AG04449 (cell line): ENCODE results near the gene PRKG1.

Source experiments
- CTCF ChIA-PET: fragments of 350-600 bp; formaldehyde crosslinking; extraction: SDS; loops from one replicate; lab custom pipeline; 2021; ENCODE audit warnings: antibody characterized with exemption; lab: Yijun Ruan, JAX
- POLR2A ChIA-PET: fragments of 400-600, 350-600 bp; formaldehyde crosslinking; extraction: SDS; loops from one replicate; lab custom pipeline; 2020; ENCODE audit warnings: antibody characterized with exemption, inconsistent platforms; lab: Yijun Ruan, JAX
- DNase-seq: peaks from one replicate; pipeline ENCODE4 v3.0.0-alpha.2; 2010; ENCODE audit warnings: low read depth, low spot score
- H3K4me3 ChIP-seq: 2 replicates; pipeline ENCODE4 v1.5.1; 2011; ENCODE audit warnings: low read depth, mild to moderate bottlenecking, control low read depth, low read length
- TF ChIP-seq, protein P1 (sequence below): IDR thresholded peaks from one replicate; pipeline ENCODE4 v1.5.1; 2011; ENCODE audit warnings: mild to moderate bottlenecking, moderate library complexity, low read length, control low read depth, inconsistent platforms; ENCODE audit not compliant: insufficient read depth; ENCODE audit errors: missing control alignments

PRKG1 gene

DNA sequence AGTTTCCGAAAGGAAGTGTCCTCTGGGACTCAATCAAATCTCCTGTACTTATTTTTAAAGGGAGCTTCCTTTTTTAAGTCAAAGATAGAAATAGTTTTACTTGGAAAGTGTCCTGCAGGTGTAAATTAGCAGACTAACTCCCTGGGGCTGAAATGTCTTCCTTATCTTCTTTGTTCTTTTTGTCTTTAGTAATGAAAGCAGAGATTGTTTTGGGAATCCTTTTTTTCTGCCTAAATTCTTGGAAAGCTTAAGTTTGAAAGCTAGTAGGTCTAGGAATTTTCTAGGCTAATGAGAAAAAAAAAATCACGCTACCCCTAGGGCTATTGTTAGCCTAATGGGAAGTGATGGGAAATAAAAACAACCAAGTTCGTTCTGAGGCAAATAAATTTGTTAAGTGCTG, 764.2 kb downstream of the PRKG1 start:
- no peak overlapping the region for H3K4me3 ChIP-seq
- POLR2A ChIA-PET = no interaction called here
- DNase-seq = no peak
- TF ChIP-seq, protein P1, sequence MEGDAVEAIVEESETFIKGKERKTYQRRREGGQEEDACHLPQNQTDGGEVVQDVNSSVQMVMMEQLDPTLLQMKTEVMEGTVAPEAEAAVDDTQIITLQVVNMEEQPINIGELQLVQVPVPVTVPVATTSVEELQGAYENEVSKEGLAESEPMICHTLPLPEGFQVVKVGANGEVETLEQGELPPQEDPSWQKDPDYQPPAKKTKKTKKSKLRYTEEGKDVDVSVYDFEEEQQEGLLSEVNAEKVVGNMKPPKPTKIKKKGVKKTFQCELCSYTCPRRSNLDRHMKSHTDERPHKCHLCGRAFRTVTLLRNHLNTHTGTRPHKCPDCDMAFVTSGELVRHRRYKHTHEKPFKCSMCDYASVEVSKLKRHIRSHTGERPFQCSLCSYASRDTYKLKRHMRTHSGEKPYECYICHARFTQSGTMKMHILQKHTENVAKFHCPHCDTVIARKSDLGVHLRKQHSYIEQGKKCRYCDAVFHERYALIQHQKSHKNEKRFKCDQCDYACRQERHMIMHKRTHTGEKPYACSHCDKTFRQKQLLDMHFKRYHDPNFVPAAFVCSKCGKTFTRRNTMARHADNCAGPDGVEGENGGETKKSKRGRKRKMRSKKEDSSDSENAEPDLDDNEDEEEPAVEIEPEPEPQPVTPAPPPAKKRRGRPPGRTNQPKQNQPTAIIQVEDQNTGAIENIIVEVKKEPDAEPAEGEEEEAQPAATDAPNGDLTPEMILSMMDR = no peak
- CTCF ChIA-PET = no interaction called here

DNA sequence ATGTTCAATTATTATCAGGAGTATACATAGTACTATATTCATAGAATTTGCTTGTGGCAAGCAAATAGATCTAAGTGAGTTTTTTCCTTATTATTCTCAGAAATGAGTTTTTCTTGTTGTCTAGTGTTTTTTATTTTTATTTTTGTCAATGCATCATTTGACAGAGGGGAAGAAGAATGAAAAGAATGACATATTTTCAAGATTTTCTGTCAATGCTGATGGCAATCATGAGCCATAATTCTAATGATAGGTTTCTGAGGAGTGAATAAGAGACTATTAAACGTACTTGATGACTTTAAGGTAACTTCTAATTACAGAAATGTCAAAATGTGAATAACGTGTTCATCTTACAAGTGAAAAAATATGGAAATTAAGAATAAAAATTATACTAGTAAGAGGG, 769.7 kb downstream of the PRKG1 start:
- no peak for DNase-seq
- TF ChIP-seq, protein P1 = no peak
- CTCF ChIA-PET = interaction anchor here (0.6 kb wide), 1 partner anchor 116 kb away, joined by 3 read pairs; no protein-coding TSS in a partner anchor
- POLR2A ChIA-PET = no interaction called here
- H3K4me3 ChIP-seq = no peak overlapping the region

DNA sequence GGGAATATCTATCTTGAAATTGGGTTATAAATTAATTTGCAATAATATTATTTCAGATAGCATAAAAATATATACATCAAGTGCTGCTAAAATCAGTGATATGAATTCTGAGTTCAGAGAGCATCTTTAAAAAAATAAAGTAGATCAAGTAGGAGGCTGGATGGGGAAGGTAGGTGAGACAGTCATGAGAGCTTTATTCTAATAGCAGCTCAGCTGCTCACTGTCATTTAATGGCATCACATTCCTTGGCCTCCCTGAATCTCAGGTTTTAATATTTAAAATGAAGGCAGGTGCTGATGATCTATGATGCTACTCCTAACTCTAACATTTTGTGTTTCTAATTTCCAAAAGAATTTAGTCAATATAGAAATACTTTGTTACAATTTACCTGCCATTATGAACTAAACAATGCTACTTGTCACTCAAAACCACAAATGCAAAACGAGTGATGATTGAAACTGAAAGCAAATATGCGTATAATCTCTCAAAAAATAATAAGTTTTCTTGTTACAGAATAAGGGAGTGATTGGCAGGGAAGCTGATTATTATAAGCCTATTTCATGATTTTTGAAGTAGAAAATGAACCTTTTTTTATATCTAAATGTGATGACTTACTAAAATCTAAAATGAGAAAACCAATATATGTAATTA, 772.7 kb downstream of the PRKG1 start:
- TF ChIP-seq, protein P1 = no peak
- POLR2A ChIA-PET = no interaction called here
- CTCF ChIA-PET = no interaction called here

DNA sequence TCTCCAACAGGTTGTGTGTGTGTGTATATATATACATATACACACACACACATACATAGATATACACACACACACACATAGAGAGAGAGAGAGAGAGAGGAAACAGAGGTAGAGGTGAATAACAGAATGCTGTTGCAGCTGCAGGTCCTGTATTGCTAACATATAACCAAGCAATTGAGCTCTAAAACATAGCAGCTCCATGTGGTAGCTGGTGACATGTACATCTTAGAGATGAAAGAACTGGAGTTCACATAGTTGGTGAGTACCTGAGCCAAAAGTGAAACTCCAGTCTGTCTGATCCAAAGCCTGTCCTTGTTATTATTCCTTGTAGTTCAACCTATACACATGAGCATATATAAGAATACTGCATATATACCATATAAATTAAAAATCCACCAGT, 778.0 kb downstream of the PRKG1 start:
- ChIA-PET CTCF (no interaction called here), POLR2A (no interaction called here)
- no peak overlapping the region for H3K4me3 ChIP-seq
- DNase-seq = no peak
- TF ChIP-seq, protein P1 = no peak

More for the DNA sequence above, 772.7 kb downstream of the PRKG1 start:
- no peak overlapping the region for H3K4me3 ChIP-seq
- no peak for DNase-seq

DNA sequence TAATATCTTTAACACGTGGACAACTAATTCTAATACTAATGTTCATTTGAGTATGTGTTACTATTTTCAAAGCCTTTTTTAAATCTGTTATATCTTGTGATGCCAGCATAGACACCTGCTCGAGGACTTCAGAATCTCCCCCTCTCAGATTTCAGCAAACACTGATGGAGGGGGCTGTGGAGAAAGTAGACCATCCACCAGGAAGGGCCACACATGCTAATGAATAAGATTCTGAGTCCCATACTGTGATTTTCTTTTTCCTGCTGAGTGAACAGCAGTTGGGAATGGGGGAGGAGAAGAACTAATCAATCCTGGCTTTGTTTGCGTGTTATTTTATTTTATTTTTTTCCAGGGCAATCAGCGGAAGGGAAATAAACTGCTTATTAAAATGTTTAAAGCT, 783.0 kb downstream of the PRKG1 start:
- CTCF ChIA-PET = no interaction called here
- no peak overlapping the region for H3K4me3 ChIP-seq
- POLR2A ChIA-PET = no interaction called here
- TF ChIP-seq, protein P1 = no peak
- DNase-seq = no peak

DNA sequence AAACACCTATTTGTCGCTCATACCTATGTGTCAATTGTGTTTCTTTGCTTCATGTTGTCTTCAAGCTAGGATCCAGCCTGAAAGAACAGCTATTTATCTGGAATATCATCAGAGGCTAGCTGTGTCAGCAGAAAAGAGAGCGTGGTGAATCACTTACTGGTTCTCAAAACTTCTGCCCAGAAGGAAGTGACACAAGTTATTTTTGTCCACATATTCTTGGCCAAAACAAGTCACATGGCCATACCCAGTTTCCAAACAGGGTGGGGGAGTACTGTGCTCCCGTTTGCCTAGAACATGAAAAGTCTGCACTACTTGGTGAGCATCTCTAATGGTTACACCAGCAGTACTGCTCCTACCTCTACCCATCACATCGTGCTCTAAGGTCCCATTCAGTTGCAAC, 786.0 kb downstream of the PRKG1 start:
- no peak overlapping the region for H3K4me3 ChIP-seq
- TF ChIP-seq, protein P1 = no peak
- ChIA-PET POLR2A (no interaction called here), CTCF (no interaction called here)
- no peak for DNase-seq
